ENCODE data around the gene FOXN4. TPM values are rescaled to one million over a fixed set of nuclear protein-coding genes. Genes with fewer than 3 reads are reported as not detected.

FOXN4 gene
- total and polyA plus RNA-seq, 2 of the 13 experiments (the other 11 are each of a cell fraction or from before 2014, with no cell fraction given), result 0.11 TPM; not detected in 1

- TF ChIP-seq ZNF772 (CRISPR knock-in tag; IDR thresholded peaks at IDR 0.05) (no peak), TARDBP (CRISPR knock-in tag; IDR thresholded peaks at IDR 0.05) (no peak)
Measured at GRCh38 chr12:109291521-109292341, 17.4 kb downstream of the FOXN4 start (continued).

- no peak for TF ChIP-seq ZNF17 (CRISPR knock-in tag; IDR thresholded peaks at IDR 0.05)
- TF ChIP-seq SMARCC2 (IDR thresholded peaks at IDR 0.05), result no peak
- no peak for TF ChIP-seq ZNF224 (CRISPR knock-in tag; IDR thresholded peaks at IDR 0.05)
- TF ChIP-seq ZNF576 (CRISPR knock-in tag; IDR thresholded peaks at IDR 0.05), result no peak
- TF ChIP-seq SAP130 (CRISPR knock-in tag; IDR thresholded peaks at IDR 0.05; ENCODE audit: low read depth), result no peak
- no peak for TF ChIP-seq ZNF274 (CRISPR knock-in tag; IDR thresholded peaks at IDR 0.05)
- TF ChIP-seq ZBED4 (CRISPR knock-in tag; IDR thresholded peaks at IDR 0.05; ENCODE audit: borderline replicate concordance), result no peak
- TF ChIP-seq ARID5B (CRISPR knock-in tag; IDR thresholded peaks at IDR 0.05), result no peak
- TF ChIP-seq FOXO4 (CRISPR knock-in tag; conservative IDR thresholded peaks at IDR 0.05), result no peak
- TF ChIP-seq ZNF816 (CRISPR knock-in tag; IDR thresholded peaks at IDR 0.05; ENCODE audit: borderline replicate concordance), result no peak
- no peak for TF ChIP-seq CREM (IDR thresholded peaks at IDR 0.05)
- no peak for TF ChIP-seq CREM (CRISPR knock-in tag; IDR thresholded peaks at IDR 0.05)
- peaks cover 7% of the 10 kb centered on the region for H3K4me1 ChIP-seq (ENCODE audit: insufficient read depth, low read length)
- FAIRE-seq, result no peak
- ChIA-PET CTCF (ENCODE audit: low intra/inter-chr PET ratio, low total read pairs) (no interaction called here), POLR2A (no interaction called here)
- in situ Hi-C loops (cut with HindIII; ENCODE audit: extremely low pct_ligation_motif_present, low pct_unique_long_range_greater_than_20kb), result no loop called here
- H3K9me3 ChIP-seq (ENCODE audit: low read length), result no peaks in the 10 kb centered on the region
- peaks cover 0 to 4% of the 10 kb centered on the region in 2 experiments; a peak in 1 of 5 replicates for H3K27me3 ChIP-seq (ENCODE audit: control insufficient read depth in 1 of 2, insufficient read depth in 2 of 2, low read length in 2 of 2)
- H3K9ac ChIP-seq (ENCODE audit: insufficient read depth, low read depth, low read length), result no peak overlapping the region
- no peaks in the 10 kb centered on the region for H3K36me3 ChIP-seq (replicated peaks in 1 of 2; ENCODE audit: control insufficient read depth in 1 of 2, insufficient read depth in 2 of 2, low read length in 2 of 2)
- no peak for DNase-seq (ENCODE audit: low spot score)
- BruUV-seq (replicated peaks), result no TSS peak
- no peak overlapping the region for H3K27ac ChIP-seq (ENCODE audit: extremely low read length, insufficient read depth, low read length)
- H3K79me2 ChIP-seq (ENCODE audit: insufficient read depth, low read length), result no peaks in the 10 kb centered on the region
- no peak overlapping the region for H3K4me3 ChIP-seq (replicated peaks in 1 of 3; ENCODE audit: insufficient read depth in 1 of 3, low read depth in 2 of 3, low read length in 3 of 3)
- no peak overlapping the region for H3K4me2 ChIP-seq (ENCODE audit: low read depth, low read length)
- intact Hi-C loops (cut with micrococcal nuclease; ENCODE audit: unreplicated experiment), result no loop called here
- no peak; the same call in 1 of the 3 replicates for ATAC-seq
- no peaks in the 10 kb centered on the region for H4K20me1 ChIP-seq (ENCODE audit: insufficient read depth, low read length)
- WGBS (ENCODE audit: low lambda C conversion rate), result 75% methylated on average over 5 of the region's 15 CpGs
- H2AFZ ChIP-seq (ENCODE audit: low read length), result no peak overlapping the region
Measured at GRCh38 chr12:109291117-109291516, 18.0 kb downstream of the FOXN4 start.
